HUES64 (cell line): ENCODE data around the gene HSPG2. TPM values are rescaled to one million over a fixed set of nuclear protein-coding genes. Genes with fewer than 3 reads are reported as not detected.
"Not testable (repeated sequence)": the region's sequence is repeated elsewhere in the genome, so short reads cannot be mapped to it uniquely, and the experiment has no call there.

Source experiments
- H3K27ac ChIP-seq: 2 replicates; pipeline ENCODE4 v1.7.0; 2013; ENCODE audit warnings: low read depth, low read length, inconsistent platforms
- H3K27me3 ChIP-seq: 2 replicates; pipeline ENCODE4 v1.6.1; 2013; ENCODE audit warnings: mild to moderate bottlenecking, low read length; ENCODE audit not compliant: insufficient read depth
- H3K36me3 ChIP-seq: 2 replicates; pipeline ENCODE4 v1.6.1; 2013; ENCODE audit warnings: mild to moderate bottlenecking, low read length; ENCODE audit not compliant: insufficient read depth
- H3K4me1 ChIP-seq: 2 replicates; pipeline ENCODE4 v1.6.1; 2013; ENCODE audit warnings: mild to moderate bottlenecking, low read length, moderate library complexity; ENCODE audit not compliant: insufficient read depth
- H3K4me3 ChIP-seq: 2 replicates; pipeline ENCODE4 v1.5.1; 2013; ENCODE audit warnings: mild to moderate bottlenecking, low read length, moderate library complexity
- H3K9ac ChIP-seq: 2 replicates; pipeline ENCODE4 v1.6.1; 2013; ENCODE audit warnings: mild to moderate bottlenecking, low read depth, low read length
- H3K9me3 ChIP-seq: 2 replicates; pipeline ENCODE4 v1.6.1; 2013; ENCODE audit warnings: low read depth, low read length; ENCODE audit not compliant: insufficient read depth
- WGBS: fragments of 150-250, 120-280 bp; methylation state at CpG from one replicate; pipeline ENCODE4 v1.1.7; 2013; ENCODE audit warnings: missing lambda C conversion rate; 5-methylcytosine and 5-hydroxymethylcytosine counted together
- polyA plus RNA-seq, 2 experiments: library from polyadenylated mRNA; stranded (reverse); fragments of 50-300 nt; gene quantifications; one replicate each; pipeline ENCODE4 v1.2.3, GENCODE V29; 2013

HSPG2 gene
- polyA plus RNA-seq (2013, experiment 1 of 2) = 21.9 TPM
- polyA plus RNA-seq (2013, experiment 2 of 2) = 31.5 TPM

GRCh38 chr1:21937034-21937371, at the start of gene HSPG2:
TSS of gene HSPG2 (minus strand) at chr1:21937310. CDS start at chr1:21937217, 93 bp downstream.
- Histone ChIP-seq H3K36me3 (no peaks in the 10 kb centered on the region), H3K27me3 (no peaks in the 10 kb centered on the region), H3K9me3 (no peaks in the 10 kb centered on the region), H3K27ac (no peak within 1 kb of the TSS), H3K9ac (peak within 1 kb of the TSS; percentile 73), H3K4me3 (peak within 1 kb of the TSS; percentile 70), H3K4me1 (peaks cover 20% of the 10 kb centered on the region; the same call in 1 of the 2 replicates)
- WGBS = under 1% methylated on average over 37 of the region's 52 CpGs

GRCh38 chr1:21986386-21986785, 49.3 kb upstream of the HSPG2 start:
- not testable (repeated sequence) for H3K27ac ChIP-seq, H3K36me3 ChIP-seq, H3K9me3 ChIP-seq, H3K9ac ChIP-seq, H3K27me3 ChIP-seq, H3K4me3 ChIP-seq, H3K4me1 ChIP-seq
- WGBS = 93% methylated on average over 7 of the region's 12 CpGs

GRCh38 chr1:21985893-21986292, 48.8 kb upstream of the HSPG2 start:
- H3K4me3 ChIP-seq, H3K4me1 ChIP-seq, H3K9me3 ChIP-seq, H3K36me3 ChIP-seq, H3K9ac ChIP-seq, H3K27me3 ChIP-seq, H3K27ac ChIP-seq: not testable (repeated sequence)
- WGBS = 88% methylated on average over 2 of the region's 5 CpGs

- not testable (repeated sequence) for H3K4me1 ChIP-seq, H3K27me3 ChIP-seq, H3K9ac ChIP-seq, H3K9me3 ChIP-seq, H3K36me3 ChIP-seq, H3K27ac ChIP-seq, H3K4me3 ChIP-seq
- 85% methylated on average over 2 of the region's 15 CpGs for WGBS
These were observed 46.4 kb upstream of the HSPG2 start for GRCh38 chr1:21983539-21983938.

GRCh38 chr1:21982122-21982521, 45.0 kb upstream of the HSPG2 start:
- not testable (repeated sequence) for H3K9ac ChIP-seq, H3K9me3 ChIP-seq, H3K4me1 ChIP-seq, H3K36me3 ChIP-seq, H3K27ac ChIP-seq, H3K27me3 ChIP-seq, H3K4me3 ChIP-seq
- 81% methylated on average over 6 of the region's 6 CpGs for WGBS

GRCh38 chr1:21981253-21981652, 44.1 kb upstream of the HSPG2 start:
- H3K27ac ChIP-seq, H3K27me3 ChIP-seq, H3K9ac ChIP-seq, H3K4me3 ChIP-seq, H3K9me3 ChIP-seq, H3K36me3 ChIP-seq, H3K4me1 ChIP-seq: not testable (repeated sequence)
- 96% methylated on average over 2 of the region's 4 CpGs for WGBS

GRCh38 chr1:21980515-21981220, 43.6 kb upstream of the HSPG2 start:
- H3K27ac ChIP-seq, H3K36me3 ChIP-seq, H3K4me3 ChIP-seq, H3K4me1 ChIP-seq, H3K9me3 ChIP-seq, H3K27me3 ChIP-seq, H3K9ac ChIP-seq: not testable (repeated sequence)
- 81% methylated on average over 17 of the region's 21 CpGs for WGBS

GRCh38 chr1:21978209-21978608, 41.1 kb upstream of the HSPG2 start:
- H3K9ac ChIP-seq, H3K4me3 ChIP-seq, H3K4me1 ChIP-seq, H3K9me3 ChIP-seq, H3K36me3 ChIP-seq, H3K27ac ChIP-seq, H3K27me3 ChIP-seq: not testable (repeated sequence)
- 89% methylated on average over 11 of the region's 11 CpGs for WGBS

- not testable (repeated sequence) for H3K9me3 ChIP-seq, H3K4me1 ChIP-seq, H3K27ac ChIP-seq, H3K9ac ChIP-seq, H3K36me3 ChIP-seq, H3K27me3 ChIP-seq, H3K4me3 ChIP-seq
- WGBS = 92% methylated on average over 9 of the region's 9 CpGs
These were observed 39.7 kb upstream of the HSPG2 start, which contains the start of gene CELA3B for GRCh38 chr1:21976703-21977239. TSS of gene CELA3B (plus strand) at chr1:21977022. CDS start at chr1:21977040, 18 bp downstream.

- not testable (repeated sequence) for H3K9me3 ChIP-seq, H3K9ac ChIP-seq, H3K27me3 ChIP-seq, H3K4me3 ChIP-seq, H3K27ac ChIP-seq, H3K4me1 ChIP-seq, H3K36me3 ChIP-seq
- WGBS = 96% methylated on average over 6 of the region's 9 CpGs
These were observed 38.2 kb upstream of the HSPG2 start for GRCh38 chr1:21975296-21975695.

- not testable (repeated sequence) for H3K27me3 ChIP-seq, H3K9me3 ChIP-seq, H3K9ac ChIP-seq, H3K4me3 ChIP-seq, H3K27ac ChIP-seq, H3K36me3 ChIP-seq, H3K4me1 ChIP-seq
- WGBS = 86% methylated on average over 1 of the region's 6 CpGs
These were observed 37.6 kb upstream of the HSPG2 start for GRCh38 chr1:21974699-21975098.

- 88% methylated on average over 4 of the region's 8 CpGs for WGBS
- H3K36me3 ChIP-seq, H3K4me3 ChIP-seq, H3K9me3 ChIP-seq, H3K4me1 ChIP-seq, H3K9ac ChIP-seq, H3K27me3 ChIP-seq, H3K27ac ChIP-seq: not testable (repeated sequence)
These were observed 36.8 kb upstream of the HSPG2 start for GRCh38 chr1:21973948-21974347.
